ENCODE measurements around the gene PPIL4. TPM values are rescaled to one million over a fixed set of nuclear protein-coding genes. Genes with fewer than 3 reads are reported as not detected.

Gene PPIL4
- total and polyA plus RNA-seq, 11 donors: 10.9 to 22.9 (median 16.0) TPM

DNA sequence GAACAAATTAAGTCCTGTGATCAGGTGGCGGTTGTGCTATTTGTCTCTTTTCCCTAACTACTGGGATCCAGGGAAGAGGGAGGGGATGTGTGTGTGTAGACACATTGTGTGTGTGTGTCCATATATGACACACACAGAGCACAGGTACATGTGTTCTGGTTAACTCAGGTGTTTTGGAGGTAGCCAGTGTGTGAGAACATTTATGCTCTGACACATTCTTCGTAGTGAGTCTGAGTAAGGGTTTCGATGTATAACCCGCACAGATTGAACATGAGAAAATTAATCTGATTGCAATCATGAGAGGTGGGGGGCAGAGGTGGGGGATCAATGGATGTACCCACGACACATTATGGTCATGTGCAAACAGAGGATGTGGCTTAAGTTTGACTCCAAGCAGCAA lies 73.6 kb downstream of the PPIL4 start:
- DNase-seq: no peak
- no peak for TF ChIP-seq POLR2A (IDR thresholded peaks at IDR 0.05)
- TF ChIP-seq, protein P1, sequence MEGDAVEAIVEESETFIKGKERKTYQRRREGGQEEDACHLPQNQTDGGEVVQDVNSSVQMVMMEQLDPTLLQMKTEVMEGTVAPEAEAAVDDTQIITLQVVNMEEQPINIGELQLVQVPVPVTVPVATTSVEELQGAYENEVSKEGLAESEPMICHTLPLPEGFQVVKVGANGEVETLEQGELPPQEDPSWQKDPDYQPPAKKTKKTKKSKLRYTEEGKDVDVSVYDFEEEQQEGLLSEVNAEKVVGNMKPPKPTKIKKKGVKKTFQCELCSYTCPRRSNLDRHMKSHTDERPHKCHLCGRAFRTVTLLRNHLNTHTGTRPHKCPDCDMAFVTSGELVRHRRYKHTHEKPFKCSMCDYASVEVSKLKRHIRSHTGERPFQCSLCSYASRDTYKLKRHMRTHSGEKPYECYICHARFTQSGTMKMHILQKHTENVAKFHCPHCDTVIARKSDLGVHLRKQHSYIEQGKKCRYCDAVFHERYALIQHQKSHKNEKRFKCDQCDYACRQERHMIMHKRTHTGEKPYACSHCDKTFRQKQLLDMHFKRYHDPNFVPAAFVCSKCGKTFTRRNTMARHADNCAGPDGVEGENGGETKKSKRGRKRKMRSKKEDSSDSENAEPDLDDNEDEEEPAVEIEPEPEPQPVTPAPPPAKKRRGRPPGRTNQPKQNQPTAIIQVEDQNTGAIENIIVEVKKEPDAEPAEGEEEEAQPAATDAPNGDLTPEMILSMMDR (IDR thresholded peaks at IDR 0.05): no peak

DNA sequence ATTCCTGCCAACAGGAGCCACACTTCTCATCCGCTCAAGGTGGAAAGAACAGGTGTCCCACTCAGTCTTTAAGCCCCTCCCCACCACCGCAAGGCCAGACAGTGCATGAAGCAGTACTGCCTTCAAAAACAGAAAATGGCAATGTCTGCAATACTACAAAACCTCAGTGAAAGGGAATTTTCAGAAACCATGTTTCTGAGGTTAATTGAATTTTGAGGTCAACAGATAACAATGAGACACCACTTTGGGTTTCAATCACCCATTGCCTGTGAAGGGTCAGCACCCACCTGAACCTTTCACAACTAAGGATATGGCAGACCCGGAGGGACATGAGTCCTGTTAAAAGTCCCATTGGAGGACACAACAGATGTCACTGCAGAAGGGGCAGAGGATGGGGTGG lies 74.0 kb downstream of the PPIL4 start:
- ATAC-seq (no peak), DNase-seq (no peak)
- H3K27ac ChIP-seq: no peak overlapping the region
- peaks cover 0 to 19% (median 0%) of the 10 kb centered on the region in 9 donors for H3K36me3 ChIP-seq
- no peak overlapping the region for H3K4me3 ChIP-seq
- H3K9me3 ChIP-seq: no peaks in the 10 kb centered on the region
- H3K27me3 ChIP-seq: peaks cover 0 to 13% (median 0%) of the 10 kb centered on the region in 9 donors
- 59 to 90% (median 80%) methylated on average over 3 of the region's 3 CpGs for WGBS, 4 donors
- intact Hi-C loops (cut with DNase I): no loop called here
- H3K4me1 ChIP-seq: peaks cover 0 to 21% (median 9%) of the 10 kb centered on the region in 12 donors
- TF ChIP-seq, protein P1 (IDR thresholded peaks at IDR 0.05): no peak
- TF ChIP-seq POLR2A (IDR thresholded peaks at IDR 0.05): no peak

More for the DNA sequence above, 73.6 kb downstream of the PPIL4 start:
- Histone ChIP-seq H3K27me3 (peaks cover 0 to 8% (median 0%) of the 10 kb centered on the region in 9 donors), H3K36me3 (peaks cover 0 to 19% (median 0%) of the 10 kb centered on the region in 9 donors), H3K27ac (no peak overlapping the region), H3K4me3 (no peak overlapping the region), H3K9me3 (no peaks in the 10 kb centered on the region), H3K4me1 (peaks cover 0 to 21% (median 9%) of the 10 kb centered on the region in 12 donors)
- ATAC-seq: no peak
- 94 to 98% (median 97%) methylated on average over 5 of the region's 5 CpGs for WGBS, 4 donors
- intact Hi-C loops (cut with DNase I): no loop called here

DNA sequence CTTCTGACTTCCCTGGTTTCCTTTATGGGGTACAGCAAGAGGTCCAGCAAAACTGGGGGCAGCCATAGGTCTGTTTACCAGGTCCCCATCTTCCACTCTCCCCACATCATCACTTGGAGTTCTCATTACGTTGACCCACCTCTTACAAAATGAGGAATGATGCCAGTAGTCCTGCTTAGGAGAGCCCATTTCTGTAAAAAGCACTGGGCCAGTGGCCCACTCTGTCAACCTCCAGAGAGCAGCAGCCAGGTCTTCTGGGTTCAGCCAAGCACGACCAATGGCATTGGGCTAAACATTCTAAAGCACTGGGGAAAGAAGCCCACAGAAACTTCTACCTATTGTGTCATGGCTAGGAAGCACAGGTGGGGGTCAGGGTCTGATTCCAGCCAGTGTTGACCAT lies 74.9 kb downstream of the PPIL4 start:
- peaks cover 0 to 16% (median 0%) of the 10 kb centered on the region in 9 donors for H3K27me3 ChIP-seq
- peaks cover 0 to 19% (median 0%) of the 10 kb centered on the region in 9 donors for H3K36me3 ChIP-seq
- no peak overlapping the region for H3K27ac ChIP-seq
- peaks cover 0 to 26% (median 9%) of the 10 kb centered on the region in 12 donors for H3K4me1 ChIP-seq
- ATAC-seq: no peak
- intact Hi-C loops (cut with DNase I): no loop called here
- WGBS, 4 donors: 96 to 100% (median 97%) methylated on average over 2 of the region's 2 CpGs
- no peak for TF ChIP-seq POLR2A (IDR thresholded peaks at IDR 0.05)
- TF ChIP-seq, protein P1 (IDR thresholded peaks at IDR 0.05): no peak
- no peak for DNase-seq
- no peak overlapping the region for H3K4me3 ChIP-seq
- H3K9me3 ChIP-seq: no peaks in the 10 kb centered on the region

DNA sequence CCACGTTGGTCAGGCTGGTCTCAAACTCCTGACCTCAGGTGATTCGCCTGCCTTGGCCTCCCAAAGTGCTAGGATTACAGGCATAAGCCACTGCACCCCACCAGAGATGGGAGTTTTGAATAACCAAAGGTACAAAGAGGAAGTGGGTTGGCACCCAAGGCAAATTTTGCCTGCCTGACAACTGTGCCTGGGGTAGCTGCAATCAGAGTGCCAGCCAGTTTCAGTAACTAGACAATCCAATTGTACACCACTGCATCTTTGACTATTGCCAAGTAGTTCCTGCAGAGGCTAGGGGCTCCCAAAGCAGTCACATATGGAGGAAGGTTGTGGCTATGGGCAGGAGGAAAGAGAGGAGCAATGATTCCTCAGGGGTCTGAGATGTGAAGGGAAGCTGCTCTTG lies 77.7 kb downstream of the PPIL4 start:
- WGBS, 4 donors: 90 to 96% (median 94%) methylated on average over 2 of the region's 2 CpGs
- Histone ChIP-seq H3K9me3 (no peaks in the 10 kb centered on the region), H3K4me1 (peaks cover 0 to 19% (median 4%) of the 10 kb centered on the region in 12 donors), H3K27ac (no peak overlapping the region), H3K4me3 (no peak overlapping the region), H3K27me3 (peaks cover 0 to 16% (median 0%) of the 10 kb centered on the region in 9 donors), H3K36me3 (peaks cover 0 to 10% (median 0%) of the 10 kb centered on the region in 9 donors)
- DNase-seq (peak in 1 of 5 donors; percentile 7), ATAC-seq (no peak)
- TF ChIP-seq POLR2A (IDR thresholded peaks at IDR 0.05): no peak
- TF ChIP-seq, protein P1 (IDR thresholded peaks at IDR 0.05): no peak
- intact Hi-C loops (cut with DNase I): no loop called here

Measured in heart left ventricle (tissue), 16 donors.